Activated naive CD8-positive, alpha-beta T cell (primary cell): Measurements from ENCODE around the gene PRPF40B.

Experiments used
- H3K27ac Mint-ChIP-seq: one replicate; pipeline ENCODE4 v1.8.0; 2021; ENCODE audit warnings: mixed read lengths
- H3K27me3 Mint-ChIP-seq: one replicate; pipeline ENCODE4 v1.8.0; 2021; ENCODE audit warnings: mixed read lengths
- H3K36me3 Mint-ChIP-seq: one replicate; pipeline ENCODE4 v1.8.0; 2021; ENCODE audit warnings: mixed read lengths
- H3K4me1 Mint-ChIP-seq: one replicate; pipeline ENCODE4 v1.8.0; 2021; ENCODE audit warnings: low read depth, mixed read lengths
- H3K4me3 Mint-ChIP-seq: one replicate; pipeline ENCODE4 v1.8.0; 2021; ENCODE audit warnings: mild to moderate bottlenecking, mixed read lengths
- H3K9me3 Mint-ChIP-seq: one replicate; pipeline ENCODE4 v1.8.0; 2021; ENCODE audit warnings: low read depth, mixed read lengths

The PRPF40B gene

GRCh38 chr12:49672301-49673217 is 49.2 kb downstream of the PRPF40B start:
- Mint-ChIP-seq H3K36me3 (peaks cover 8% of the 10 kb centered on the region), H3K27me3 (no peaks in the 10 kb centered on the region), H3K4me1 (peaks cover 95% of the 10 kb centered on the region), H3K4me3 (peak overlapping the region; percentile 79), H3K27ac (peak overlapping the region; percentile 96), H3K9me3 (no peaks in the 10 kb centered on the region)

DNA sequence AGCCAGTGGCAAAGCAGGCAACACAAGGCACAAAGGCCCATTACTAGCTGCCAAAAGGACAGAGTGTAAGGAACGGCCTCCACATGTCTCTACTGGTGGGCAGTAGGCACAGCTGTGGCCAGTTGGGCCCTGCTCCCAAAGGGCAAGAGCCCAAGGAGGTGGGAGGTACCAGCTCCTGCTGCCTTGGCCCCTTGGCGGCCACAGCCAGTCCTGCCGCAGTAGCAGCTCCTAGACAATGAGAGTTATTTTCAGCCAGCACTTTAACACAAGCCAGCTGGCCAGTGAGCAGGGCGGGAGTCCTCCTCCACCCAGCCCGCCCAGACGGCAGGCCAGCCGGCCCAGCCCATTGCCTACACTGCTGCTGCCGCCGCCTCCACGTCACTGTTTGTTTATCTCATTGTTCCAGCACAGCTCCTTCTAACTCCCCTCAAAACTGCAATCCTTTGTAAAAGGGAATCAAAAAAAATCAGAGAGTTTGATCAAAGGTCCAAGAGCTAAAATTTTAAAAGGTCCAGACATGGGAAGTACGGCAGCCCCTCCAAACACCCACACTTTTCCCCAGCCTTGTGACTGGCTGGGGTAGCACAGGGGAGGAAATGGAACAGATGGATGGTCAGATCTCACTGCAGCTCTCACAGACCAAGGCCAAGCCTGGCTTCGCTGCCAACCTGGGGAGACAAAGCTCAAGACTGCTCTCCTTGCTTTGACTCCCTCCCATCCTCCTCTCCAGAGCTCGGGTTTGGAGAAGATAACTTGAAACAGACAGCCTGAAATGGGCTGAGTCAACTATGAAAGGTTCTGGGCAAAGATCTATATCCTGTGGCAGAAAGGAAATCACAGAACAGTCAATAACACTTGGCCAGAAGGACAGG is 50.3 kb downstream of the PRPF40B start:
- peaks cover 3% of the 10 kb centered on the region for H3K36me3 Mint-ChIP-seq
- H3K4me3 Mint-ChIP-seq, result peak overlapping the region; percentile 54
- H3K27me3 Mint-ChIP-seq, result no peaks in the 10 kb centered on the region
- peaks cover 85% of the 10 kb centered on the region for H3K4me1 Mint-ChIP-seq
- H3K9me3 Mint-ChIP-seq, result no peaks in the 10 kb centered on the region
- peak overlapping the region; percentile 96 for H3K27ac Mint-ChIP-seq

- peaks cover 3% of the 10 kb centered on the region for H3K36me3 Mint-ChIP-seq
- peak overlapping the region; percentile 96 for H3K27ac Mint-ChIP-seq
- peaks cover 79% of the 10 kb centered on the region for H3K4me1 Mint-ChIP-seq
- H3K27me3 Mint-ChIP-seq, result no peaks in the 10 kb centered on the region
- H3K4me3 Mint-ChIP-seq, result peak overlapping the region; percentile 54
- no peaks in the 10 kb centered on the region for H3K9me3 Mint-ChIP-seq
Measured at GRCh38 chr12:49674318-49674981, 51.1 kb downstream of the PRPF40B start.

DNA sequence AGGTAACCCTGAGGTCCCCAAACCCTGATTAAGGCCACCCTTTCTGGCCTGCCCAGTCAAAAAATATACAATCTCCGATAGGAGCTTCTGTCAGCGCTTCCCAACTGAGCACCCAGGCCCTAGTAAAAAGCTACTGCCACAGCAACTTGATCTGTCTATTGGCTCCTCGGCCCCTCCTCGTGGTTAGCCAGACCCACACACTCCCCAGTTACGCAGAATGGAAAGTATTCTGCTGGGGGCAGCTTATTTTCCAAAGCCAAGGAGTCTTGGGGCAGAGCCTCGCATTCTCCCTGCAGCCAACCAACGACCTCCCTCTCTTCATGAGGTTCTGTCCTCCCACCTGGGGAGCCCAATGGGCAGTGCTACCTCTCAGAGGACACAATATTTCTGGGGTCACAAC is 51.8 kb downstream of the PRPF40B start:
- H3K4me1 Mint-ChIP-seq, result peaks cover 72% of the 10 kb centered on the region
- peak overlapping the region; percentile 46 for H3K27ac Mint-ChIP-seq
- H3K4me3 Mint-ChIP-seq, result peak overlapping the region; percentile 3
- H3K9me3 Mint-ChIP-seq, result no peaks in the 10 kb centered on the region
- no peaks in the 10 kb centered on the region for H3K27me3 Mint-ChIP-seq
- H3K36me3 Mint-ChIP-seq, result no peaks in the 10 kb centered on the region

DNA sequence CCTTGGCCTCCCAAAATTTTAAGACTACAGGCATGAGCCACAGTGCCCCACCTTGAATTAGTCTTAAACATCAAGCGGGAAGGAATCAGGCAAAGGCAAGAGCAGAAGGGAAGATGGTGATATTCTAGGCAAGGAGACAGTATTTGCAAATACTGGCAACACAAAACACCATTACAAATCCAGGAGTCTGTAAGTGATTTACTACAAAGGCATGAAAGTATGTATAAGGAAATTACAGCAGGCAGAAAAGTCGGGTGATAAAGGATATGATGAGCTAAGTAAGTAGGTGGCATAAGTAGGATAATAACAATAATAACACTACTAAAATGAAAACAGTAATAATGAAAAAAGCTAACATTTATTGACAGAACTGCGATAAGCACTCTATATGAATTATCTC is 55.4 kb downstream of the PRPF40B start:
- no peaks in the 10 kb centered on the region for H3K36me3 Mint-ChIP-seq
- H3K9me3 Mint-ChIP-seq, result no peaks in the 10 kb centered on the region
- H3K27me3 Mint-ChIP-seq, result no peaks in the 10 kb centered on the region
- H3K27ac Mint-ChIP-seq, result no peak overlapping the region
- H3K4me3 Mint-ChIP-seq, result no peak overlapping the region
- peaks cover 54% of the 10 kb centered on the region for H3K4me1 Mint-ChIP-seq

GRCh38 chr12:49680075-49680474 is 56.7 kb downstream of the PRPF40B start:
- H3K4me3 Mint-ChIP-seq, result no peak overlapping the region
- H3K27me3 Mint-ChIP-seq, result no peaks in the 10 kb centered on the region
- peaks cover 54% of the 10 kb centered on the region for H3K4me1 Mint-ChIP-seq
- H3K9me3 Mint-ChIP-seq, result no peaks in the 10 kb centered on the region
- H3K27ac Mint-ChIP-seq, result no peak overlapping the region
- no peaks in the 10 kb centered on the region for H3K36me3 Mint-ChIP-seq

- Mint-ChIP-seq H3K9me3 (no peaks in the 10 kb centered on the region), H3K27ac (peak overlapping the region; percentile 28), H3K4me1 (peaks cover 49% of the 10 kb centered on the region), H3K27me3 (no peaks in the 10 kb centered on the region), H3K36me3 (peaks cover 4% of the 10 kb centered on the region), H3K4me3 (peak overlapping the region; percentile 14)
Measured at GRCh38 chr12:49683599-49684309, 60.4 kb downstream of the PRPF40B start.

DNA sequence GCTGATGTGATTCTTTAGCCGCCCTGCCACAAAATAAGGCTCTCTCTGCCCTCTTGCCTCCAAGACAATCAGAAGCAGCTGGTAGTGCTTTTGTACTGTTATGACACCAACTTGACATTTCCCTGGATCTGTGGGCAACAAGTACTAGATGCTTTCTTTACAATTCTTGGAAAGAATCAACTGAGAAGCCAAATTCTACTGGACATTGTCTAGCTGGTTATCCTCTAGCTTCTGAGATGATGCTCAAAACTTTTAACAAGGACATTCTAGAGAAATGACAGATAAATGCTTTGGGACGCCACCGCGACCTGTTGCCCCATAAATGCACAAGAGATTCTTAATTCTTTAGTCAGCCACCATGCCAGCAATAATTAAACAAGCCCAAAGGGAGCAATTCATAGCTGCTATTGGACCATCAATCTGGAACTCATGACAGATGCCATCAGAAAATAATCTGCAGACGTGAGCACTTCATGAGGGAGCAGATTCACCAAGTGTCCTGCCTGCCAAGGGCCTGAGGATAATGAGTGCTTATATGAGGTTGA is 61.0 kb downstream of the PRPF40B start:
- no peaks in the 10 kb centered on the region for H3K9me3 Mint-ChIP-seq
- peaks cover 4% of the 10 kb centered on the region for H3K36me3 Mint-ChIP-seq
- H3K27ac Mint-ChIP-seq, result peak overlapping the region; percentile 6
- peaks cover 53% of the 10 kb centered on the region for H3K4me1 Mint-ChIP-seq
- no peak overlapping the region for H3K4me3 Mint-ChIP-seq
- H3K27me3 Mint-ChIP-seq, result no peaks in the 10 kb centered on the region

DNA sequence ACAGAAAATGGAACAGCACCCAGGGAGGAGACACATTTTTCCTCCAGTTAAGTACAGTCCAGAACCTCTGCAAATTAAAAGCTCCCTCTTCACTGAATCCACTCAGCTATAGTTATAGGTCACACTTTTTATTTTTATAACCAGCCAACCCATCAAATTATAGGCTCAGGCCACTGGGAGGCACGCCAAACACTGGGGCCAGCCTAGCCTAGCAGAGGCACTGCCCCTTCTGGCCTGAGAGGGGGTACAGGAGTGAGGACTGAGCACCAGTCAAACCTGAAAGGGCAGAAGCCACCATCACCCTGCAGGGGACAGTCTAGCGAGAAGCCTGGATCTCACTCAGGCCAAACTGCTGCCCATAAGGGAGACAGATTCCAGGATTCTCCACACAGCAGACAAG is 64.6 kb downstream of the PRPF40B start:
- no peaks in the 10 kb centered on the region for H3K9me3 Mint-ChIP-seq
- peaks cover 6% of the 10 kb centered on the region for H3K36me3 Mint-ChIP-seq
- no peak overlapping the region for H3K4me3 Mint-ChIP-seq
- peaks cover 62% of the 10 kb centered on the region for H3K4me1 Mint-ChIP-seq
- no peak overlapping the region for H3K27ac Mint-ChIP-seq
- H3K27me3 Mint-ChIP-seq, result no peaks in the 10 kb centered on the region

DNA sequence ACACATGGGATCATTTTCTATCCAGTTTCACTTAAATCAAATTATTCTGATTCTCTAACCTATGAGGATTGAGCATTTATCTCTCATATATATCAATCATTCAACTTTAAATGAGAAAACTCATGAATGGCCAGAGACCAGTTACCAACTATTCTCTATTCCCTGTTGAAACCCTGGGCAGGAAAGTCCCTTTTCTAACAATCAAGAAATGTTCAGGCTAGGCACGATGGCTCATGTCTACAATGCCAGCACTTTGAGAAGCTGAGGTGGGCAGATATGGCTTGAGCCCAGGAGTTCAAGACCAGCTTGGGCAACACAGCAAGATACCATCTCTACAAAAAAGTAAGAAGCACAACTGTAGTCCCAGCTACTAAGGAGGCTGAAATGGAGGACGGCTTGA is 65.9 kb downstream of the PRPF40B start:
- Mint-ChIP-seq H3K4me3 (no peak overlapping the region), H3K36me3 (peaks cover 6% of the 10 kb centered on the region), H3K27me3 (no peaks in the 10 kb centered on the region), H3K9me3 (no peaks in the 10 kb centered on the region), H3K27ac (peak overlapping the region; percentile 64), H3K4me1 (peaks cover 53% of the 10 kb centered on the region)

- H3K9me3 Mint-ChIP-seq, result no peaks in the 10 kb centered on the region
- no peak overlapping the region for H3K4me3 Mint-ChIP-seq
- H3K27ac Mint-ChIP-seq, result no peak overlapping the region
- peaks cover 7% of the 10 kb centered on the region for H3K36me3 Mint-ChIP-seq
- H3K4me1 Mint-ChIP-seq, result peaks cover 47% of the 10 kb centered on the region
- H3K27me3 Mint-ChIP-seq, result no peaks in the 10 kb centered on the region
Measured at GRCh38 chr12:49689785-49690184, 66.4 kb downstream of the PRPF40B start.

- Mint-ChIP-seq H3K36me3 (peaks cover 4% of the 10 kb centered on the region), H3K27ac (no peak overlapping the region)
Measured at GRCh38 chr12:49692851-49693250, 69.5 kb downstream of the PRPF40B start.

DNA sequence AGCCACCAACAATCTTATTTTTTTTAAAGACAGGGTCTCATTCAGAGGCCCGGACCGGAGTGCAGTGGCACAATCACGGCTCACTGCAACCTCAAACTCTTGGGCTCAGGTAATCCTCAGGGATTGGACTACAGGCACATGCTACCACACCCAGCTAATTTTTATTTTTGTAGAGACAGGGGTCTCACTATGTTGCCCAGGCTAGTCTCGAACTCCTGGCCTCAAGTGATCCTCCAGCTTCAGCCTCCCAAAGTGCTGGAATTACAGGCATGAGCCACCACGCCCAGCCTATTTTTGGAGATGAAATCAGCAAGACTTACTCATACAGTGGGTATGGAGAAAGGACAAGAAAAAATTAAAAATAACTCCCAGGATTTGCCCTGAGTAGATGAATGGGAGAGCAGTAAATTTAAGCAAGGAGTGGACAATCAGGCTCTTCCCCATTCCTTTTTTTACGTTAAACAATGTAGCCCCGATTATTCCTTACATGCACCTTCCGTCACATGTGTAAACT is 70.6 kb downstream of the PRPF40B start:
- H3K9me3 Mint-ChIP-seq, result no peaks in the 10 kb centered on the region
- H3K4me1 Mint-ChIP-seq, result peaks cover 55% of the 10 kb centered on the region
- no peak overlapping the region for H3K4me3 Mint-ChIP-seq
- no peak overlapping the region for H3K27ac Mint-ChIP-seq
- no peaks in the 10 kb centered on the region for H3K27me3 Mint-ChIP-seq
- H3K36me3 Mint-ChIP-seq, result peaks cover 4% of the 10 kb centered on the region

More at GRCh38 chr12:49692851-49693250, 69.5 kb downstream of the PRPF40B start:
- Mint-ChIP-seq H3K4me1 (peaks cover 52% of the 10 kb centered on the region), H3K4me3 (no peak overlapping the region), H3K27me3 (no peaks in the 10 kb centered on the region), H3K9me3 (no peaks in the 10 kb centered on the region)
